WI38 (cell line): Measurements from ENCODE around the gene C1orf159.
"Not testable (repeated sequence)": the region's sequence is repeated elsewhere in the genome, so short reads cannot be mapped to it uniquely, and the experiment has no call there.

Experiments used
- H3K4me3 ChIP-seq: 2 replicates; pipeline ENCODE4 v1.5.1; 2011; ENCODE audit warnings: low read depth, mild to moderate bottlenecking, control low read depth, low read length
- CTCF ChIP-seq: IDR thresholded peaks from 2 replicates; pipeline ENCODE4 v1.5.1; 2012; ENCODE audit warnings: low read depth, mild to moderate bottlenecking, control low read depth, low read length

The C1orf159 gene

GRCh38 chr1:1058088-1058905, 57.6 kb downstream of the C1orf159 start:
- TF ChIP-seq CTCF = no peak
- peak overlapping the region; percentile 68 for H3K4me3 ChIP-seq

- not testable (repeated sequence) for H3K4me3 ChIP-seq
Observed at GRCh38 chr1:1057769-1058087, 58.2 kb downstream of the C1orf159 start.

GRCh38 chr1:1055841-1056736, 59.8 kb downstream of the C1orf159 start:
- H3K4me3 ChIP-seq = no peak overlapping the region
- TF ChIP-seq CTCF = no peak

- TF ChIP-seq CTCF = no peak
- H3K4me3 ChIP-seq = no peak overlapping the region
Observed at GRCh38 chr1:1054971-1055370, 60.9 kb downstream of the C1orf159 start.

GRCh38 chr1:1054099-1054700, 61.7 kb downstream of the C1orf159 start:
- no peak for TF ChIP-seq CTCF
- H3K4me3 ChIP-seq = no peak overlapping the region

GRCh38 chr1:1053682-1054081, 62.2 kb downstream of the C1orf159 start:
- no peak for TF ChIP-seq CTCF
- no peak overlapping the region for H3K4me3 ChIP-seq

GRCh38 chr1:1053022-1053421, 62.9 kb downstream of the C1orf159 start:
- no peak overlapping the region for H3K4me3 ChIP-seq
- no peak for TF ChIP-seq CTCF
